GM11168 (cell line): ENCODE measurements around the gene SDK1.

Experiments used
- in situ Hi-C: fragments of 300-500 bp; cut with MboI; formaldehyde crosslinking; loops from one replicate; pipeline ENCODE4 v1.12.0; 2022; ENCODE audit warnings: low sequenced_read_pairs; ENCODE audit not compliant: unreplicated experiment

SDK1 gene

GRCh38 chr7:3451701-3452100 lies 150.6 kb downstream of the SDK1 start:
- in situ Hi-C loops = no loop called here

- in situ Hi-C loops = no loop called here
These were observed 152.3 kb downstream of the SDK1 start for GRCh38 chr7:3453398-3453797.

GRCh38 chr7:3455806-3456595 lies 154.9 kb downstream of the SDK1 start:
- in situ Hi-C loops = no loop called here

GRCh38 chr7:3459111-3459510 lies 158.1 kb downstream of the SDK1 start:
- in situ Hi-C loops = no loop called here

- in situ Hi-C loops = no loop called here
These were observed 160.9 kb downstream of the SDK1 start for GRCh38 chr7:3461923-3462322.

- in situ Hi-C loops = no loop called here
These were observed 162.6 kb downstream of the SDK1 start for GRCh38 chr7:3463696-3464095.

- in situ Hi-C loops = no loop called here
These were observed 164.0 kb downstream of the SDK1 start for GRCh38 chr7:3464900-3465622.

- in situ Hi-C loops = no loop called here
These were observed 165.2 kb downstream of the SDK1 start for GRCh38 chr7:3466261-3466660.

GRCh38 chr7:3469641-3470040 lies 168.6 kb downstream of the SDK1 start:
- in situ Hi-C loops = no loop called here

GRCh38 chr7:3480197-3480596 lies 179.1 kb downstream of the SDK1 start:
- in situ Hi-C loops = no loop called here

- in situ Hi-C loops = no loop called here
These were observed 180.4 kb downstream of the SDK1 start for GRCh38 chr7:3481435-3481834.

- in situ Hi-C loops = no loop called here
These were observed 181.3 kb downstream of the SDK1 start for GRCh38 chr7:3482147-3482921.

- in situ Hi-C loops = no loop called here
These were observed 185.8 kb downstream of the SDK1 start for GRCh38 chr7:3486841-3487240.

GRCh38 chr7:3488829-3489228 lies 187.8 kb downstream of the SDK1 start:
- in situ Hi-C loops = no loop called here

- in situ Hi-C loops = no loop called here
These were observed 192.4 kb downstream of the SDK1 start for GRCh38 chr7:3493499-3493898.

- in situ Hi-C loops = no loop called here
These were observed 193.9 kb downstream of the SDK1 start for GRCh38 chr7:3494947-3495346.

GRCh38 chr7:3495530-3495929 lies 194.5 kb downstream of the SDK1 start:
- in situ Hi-C loops = no loop called here

- in situ Hi-C loops = no loop called here
These were observed 194.9 kb downstream of the SDK1 start for GRCh38 chr7:3495954-3496353.

GRCh38 chr7:3497796-3498195 lies 196.7 kb downstream of the SDK1 start:
- in situ Hi-C loops = no loop called here

GRCh38 chr7:3501671-3502070 lies 200.6 kb downstream of the SDK1 start:
- in situ Hi-C loops = no loop called here

GRCh38 chr7:3504384-3504783 lies 203.3 kb downstream of the SDK1 start:
- in situ Hi-C loops = no loop called here
